ENCODE data around the gene SBK1. TPM values are rescaled to one million over a fixed set of nuclear protein-coding genes. Genes with fewer than 3 reads are reported as not detected.
"Not testable (repeated sequence)": the region's sequence is repeated elsewhere in the genome, so short reads cannot be mapped to it uniquely, and the experiment has no call there.

Gene SBK1
- total and polyA plus RNA-seq, 9 donors = 0.32 to 1.5 (median 0.79) TPM

GRCh38 chr16:28326881-28327610 is 34.7 kb downstream of the SBK1 start:
- no peak for TF ChIP-seq POLR2A (IDR thresholded peaks at IDR 0.05)
- no peak for TF ChIP-seq CTCF (IDR thresholded peaks at IDR 0.05)
- no peak for TF ChIP-seq EP300 (IDR thresholded peaks at IDR 0.05)
- Histone ChIP-seq H3K4me1 (ENCODE audit: insufficient read depth) (no peaks in the 10 kb centered on the region), H3K36me3 (no peaks in the 10 kb centered on the region), H3K27ac (no peak overlapping the region), H3K27me3 (no peaks in the 10 kb centered on the region), H3K9me3 (no peaks in the 10 kb centered on the region), H3K4me3 (no peak overlapping the region)
- intact Hi-C loops (cut with DNase I) = no loop called here
- no peak for DNase-seq
- WGBS, 3 donors = 60 to 64% (median 62%) methylated on average over 12 of the region's 12 CpGs

- 29 to 34% (median 30%) methylated on average over 6 to 9 of the region's 9 CpGs for WGBS, 3 donors
- DNase-seq; H3K4me1 ChIP-seq (ENCODE audit: insufficient read depth); H3K36me3 ChIP-seq; H3K9me3 ChIP-seq; intact Hi-C loops (cut with DNase I); H3K4me3 ChIP-seq; H3K27me3 ChIP-seq; H3K27ac ChIP-seq: not testable (repeated sequence)
Observed at GRCh38 chr16:28330232-28330631, 37.9 kb downstream of the SBK1 start.

GRCh38 chr16:28330981-28331380 is 38.7 kb downstream of the SBK1 start:
- DNase-seq; H3K4me3 ChIP-seq; intact Hi-C loops (cut with DNase I); H3K27me3 ChIP-seq; H3K36me3 ChIP-seq; H3K27ac ChIP-seq; H3K9me3 ChIP-seq; H3K4me1 ChIP-seq (ENCODE audit: insufficient read depth): not testable (repeated sequence)
- WGBS, 3 donors = 68 to 75% (median 71%) methylated on average over 2 of the region's 2 CpGs

GRCh38 chr16:28332632-28333031 is 40.3 kb downstream of the SBK1 start:
- H3K4me3 ChIP-seq; H3K36me3 ChIP-seq; H3K27ac ChIP-seq; H3K4me1 ChIP-seq (ENCODE audit: insufficient read depth); H3K9me3 ChIP-seq; H3K27me3 ChIP-seq; intact Hi-C loops (cut with DNase I); DNase-seq: not testable (repeated sequence)
- 38 to 50% (median 43%) methylated on average over 6 of the region's 6 CpGs for WGBS, 3 donors

- H3K27ac ChIP-seq; H3K36me3 ChIP-seq; H3K27me3 ChIP-seq; H3K4me1 ChIP-seq (ENCODE audit: insufficient read depth); H3K4me3 ChIP-seq; H3K9me3 ChIP-seq; intact Hi-C loops (cut with DNase I); DNase-seq: not testable (repeated sequence)
- WGBS, 3 donors = 90 to 93% (median 90%) methylated on average over 8 of the region's 8 CpGs
Observed at GRCh38 chr16:28335678-28336077, 43.4 kb downstream of the SBK1 start.

GRCh38 chr16:28336940-28337710 is 44.8 kb downstream of the SBK1 start:
- DNase-seq; H3K36me3 ChIP-seq; H3K4me1 ChIP-seq (ENCODE audit: insufficient read depth); H3K27me3 ChIP-seq; H3K4me3 ChIP-seq; H3K9me3 ChIP-seq; H3K27ac ChIP-seq; intact Hi-C loops (cut with DNase I): not testable (repeated sequence)
- WGBS, 3 donors = 74 to 80% (median 79%) methylated on average over 5 of the region's 5 CpGs

- intact Hi-C loops (cut with DNase I); H3K36me3 ChIP-seq; H3K27me3 ChIP-seq: not testable (repeated sequence)
Observed at GRCh38 chr16:28338230-28338629, 45.9 kb downstream of the SBK1 start.

GRCh38 chr16:28362600-28362999 is 70.3 kb downstream of the SBK1 start:
- H3K4me3 ChIP-seq; DNase-seq; H3K9me3 ChIP-seq; intact Hi-C loops (cut with DNase I); H3K4me1 ChIP-seq (ENCODE audit: insufficient read depth); H3K36me3 ChIP-seq; H3K27me3 ChIP-seq; H3K27ac ChIP-seq: not testable (repeated sequence)
- WGBS, 3 donors = 95 to 100% methylated on average over 1 to 2 of the region's 5 CpGs; no CpG with 5 or more reads in 1 of the 3 donors

More at GRCh38 chr16:28338230-28338629, 45.9 kb downstream of the SBK1 start:
- not testable (repeated sequence) for H3K4me1 ChIP-seq (ENCODE audit: insufficient read depth); DNase-seq; H3K4me3 ChIP-seq; H3K9me3 ChIP-seq; H3K27ac ChIP-seq
- 81 to 89% (median 86%) methylated on average over 5 to 6 of the region's 6 CpGs for WGBS, 3 donors

GRCh38 chr16:28363408-28363807 is 71.1 kb downstream of the SBK1 start, which contains the start of gene NPIPB6:
NPIPB6 (minus strand) TSS chr16:28363508; CDS start chr16:28362822, 686 bp downstream.
- H3K4me1 ChIP-seq (ENCODE audit: insufficient read depth); H3K27ac ChIP-seq; H3K9me3 ChIP-seq; H3K4me3 ChIP-seq; H3K27me3 ChIP-seq; intact Hi-C loops (cut with DNase I); DNase-seq; H3K36me3 ChIP-seq: not testable (repeated sequence)
- WGBS, 3 donors = no CpG with 5 or more reads among the region's 5 CpGs

- H3K9me3 ChIP-seq, H3K4me3 ChIP-seq: not testable (repeated sequence)
- 0 to 4% methylated on average over 10 to 16 of the region's 75 CpGs; no CpG with 5 or more reads in 1 of the 3 donors for WGBS, 3 donors
Observed at GRCh38 chr16:28364268-28365173, 72.2 kb downstream of the SBK1 start.

More at GRCh38 chr16:28364268-28365173, 72.2 kb downstream of the SBK1 start:
- DNase-seq; H3K27me3 ChIP-seq; H3K4me1 ChIP-seq (ENCODE audit: insufficient read depth); H3K27ac ChIP-seq; intact Hi-C loops (cut with DNase I); H3K36me3 ChIP-seq: not testable (repeated sequence)
